ENCODE data around the gene MNAT1. TPM values are rescaled to one million over a fixed set of nuclear protein-coding genes. Genes with fewer than 3 reads are reported as not detected.
"Not testable (repeated sequence)": the region's sequence is repeated elsewhere in the genome, so short reads cannot be mapped to it uniquely, and the experiment has no call there.

Gene MNAT1
- total RNA-seq, 4 donors from 2014 or later: 4.2 to 30.3 (median 17.8) TPM

- Histone ChIP-seq H3K9me3 (peaks cover 10 to 16% of the 10 kb centered on the region in 2 donors), H3K36me3 (peaks cover 0 to 14% (median 0%) of the 10 kb centered on the region in 4 donors), H3K27ac (no peak overlapping the region), H3K4me1 (peaks cover 0 to 3% (median 0%) of the 10 kb centered on the region in 4 donors), H3K4me3 (no peak overlapping the region), H3K27me3 (no peaks in the 10 kb centered on the region)
- DNase-seq: no peak
- WGBS, 2 donors (ENCODE audit: low coverage in 1 of 2): 29 to 50% methylated on average over 1 of the region's 1 CpG
- in situ Hi-C loops (cut with MboI; ENCODE audit: low pct_ligation_motif_present in 1 of 4, low pct_unique_long_range_greater_than_20kb in 1 of 4, low sequenced_read_pairs in 3 of 4): no loop called here
- intact Hi-C loops (cut with DNase I; ENCODE audit: low total_unique reads): no loop called here
- TF ChIP-seq POLR2A (IDR thresholded peaks at IDR 0.05): no peak
- no peak for TF ChIP-seq EP300 (IDR thresholded peaks at IDR 0.05; ENCODE audit: low read depth)
- TF ChIP-seq CTCF (IDR thresholded peaks at IDR 0.05): no peak
- no peak for TF ChIP-seq POLR2AphosphoS5 (IDR thresholded peaks at IDR 0.05)
Measured at GRCh38 chr14:60845523-60845922, 111.0 kb downstream of the MNAT1 start.

GRCh38 chr14:60848066-60848465 lies 113.5 kb downstream of the MNAT1 start:
- H3K27me3 ChIP-seq: no peaks in the 10 kb centered on the region
- intact Hi-C loops (cut with DNase I; ENCODE audit: low total_unique reads): no loop called here
- in situ Hi-C loops (cut with MboI; ENCODE audit: low pct_ligation_motif_present in 1 of 4, low pct_unique_long_range_greater_than_20kb in 1 of 4, low sequenced_read_pairs in 3 of 4): no loop called here
- DNase-seq: no peak
- H3K36me3 ChIP-seq: peaks cover 0 to 14% (median 0%) of the 10 kb centered on the region in 4 donors
- TF ChIP-seq EP300 (IDR thresholded peaks at IDR 0.05; ENCODE audit: low read depth) (no peak), CTCF (IDR thresholded peaks at IDR 0.05) (no peak), POLR2A (IDR thresholded peaks at IDR 0.05) (no peak), POLR2AphosphoS5 (IDR thresholded peaks at IDR 0.05) (no peak)
- 100% methylated on average over 2 of the region's 2 CpGs; no CpG with 5 or more reads in 1 of the 2 donors for WGBS, 2 donors (ENCODE audit: low coverage in 1 of 2)
- H3K27ac ChIP-seq: no peak overlapping the region
- no peak overlapping the region for H3K4me3 ChIP-seq
- peaks cover 0 to 3% (median 0%) of the 10 kb centered on the region in 4 donors for H3K4me1 ChIP-seq
- peaks cover 10 to 16% of the 10 kb centered on the region in 2 donors for H3K9me3 ChIP-seq

- intact Hi-C loops (cut with DNase I; ENCODE audit: low total_unique reads); H3K4me1 ChIP-seq; H3K27me3 ChIP-seq; H3K27ac ChIP-seq; in situ Hi-C loops (cut with MboI; ENCODE audit: low pct_ligation_motif_present in 1 of 4, low pct_unique_long_range_greater_than_20kb in 1 of 4, low sequenced_read_pairs in 3 of 4); H3K4me3 ChIP-seq; DNase-seq: not testable (repeated sequence)
- peaks cover 10 to 16% of the 10 kb centered on the region in 2 donors for H3K9me3 ChIP-seq
- WGBS, 2 donors (ENCODE audit: low coverage in 1 of 2): 93 to 96% methylated on average over 4 to 5 of the region's 5 CpGs
- H3K36me3 ChIP-seq: peaks cover 0 to 14% (median 0%) of the 10 kb centered on the region in 4 donors
Measured at GRCh38 chr14:60851692-60852091, 117.1 kb downstream of the MNAT1 start.

GRCh38 chr14:60856111-60856510 lies 121.5 kb downstream of the MNAT1 start:
- in situ Hi-C loops (cut with MboI; ENCODE audit: low pct_ligation_motif_present in 1 of 4, low pct_unique_long_range_greater_than_20kb in 1 of 4, low sequenced_read_pairs in 3 of 4) (no loop called here), intact Hi-C loops (cut with DNase I; ENCODE audit: low total_unique reads) (no loop called here)
- DNase-seq: no peak
- 74 to 92% methylated on average over 2 of the region's 2 CpGs for WGBS, 2 donors (ENCODE audit: low coverage in 1 of 2)
- no peaks in the 10 kb centered on the region for H3K36me3 ChIP-seq
- TF ChIP-seq CTCF (IDR thresholded peaks at IDR 0.05) (no peak), POLR2AphosphoS5 (IDR thresholded peaks at IDR 0.05) (no peak), EP300 (IDR thresholded peaks at IDR 0.05; ENCODE audit: low read depth) (no peak), POLR2A (IDR thresholded peaks at IDR 0.05) (no peak)
- H3K4me1 ChIP-seq: no peaks in the 10 kb centered on the region
- peaks cover 0 to 2% of the 10 kb centered on the region in 2 donors for H3K9me3 ChIP-seq
- no peak overlapping the region for H3K4me3 ChIP-seq
- H3K27me3 ChIP-seq: no peaks in the 10 kb centered on the region
- no peak overlapping the region for H3K27ac ChIP-seq

GRCh38 chr14:60859525-60859924 lies 125.0 kb downstream of the MNAT1 start:
- no peak for DNase-seq
- WGBS, 2 donors (ENCODE audit: low coverage in 1 of 2): 79 to 81% methylated on average over 2 of the region's 2 CpGs
- no peak overlapping the region for H3K27ac ChIP-seq

More at GRCh38 chr14:60859525-60859924, 125.0 kb downstream of the MNAT1 start:
- TF ChIP-seq EP300 (IDR thresholded peaks at IDR 0.05; ENCODE audit: low read depth): no peak
- TF ChIP-seq CTCF (IDR thresholded peaks at IDR 0.05): no peak
- no peak for TF ChIP-seq POLR2AphosphoS5 (IDR thresholded peaks at IDR 0.05)
- TF ChIP-seq POLR2A (IDR thresholded peaks at IDR 0.05): no peak
- Histone ChIP-seq H3K27me3 (no peaks in the 10 kb centered on the region), H3K9me3 (peaks cover 0 to 2% of the 10 kb centered on the region in 2 donors), H3K36me3 (no peaks in the 10 kb centered on the region), H3K4me1 (peaks cover 0 to 12% (median 6%) of the 10 kb centered on the region in 4 donors), H3K4me3 (no peak overlapping the region)
- in situ Hi-C loops (cut with MboI; ENCODE audit: low pct_ligation_motif_present in 1 of 4, low pct_unique_long_range_greater_than_20kb in 1 of 4, low sequenced_read_pairs in 3 of 4): no loop called here
- intact Hi-C loops (cut with DNase I; ENCODE audit: low total_unique reads): no loop called here

All from transverse colon (tissue), 4 donors.